Transverse colon (tissue), 4 donors: ENCODE measurements around the gene MCL1. TPM values are rescaled to one million over a fixed set of nuclear protein-coding genes. Genes with fewer than 3 reads are reported as not detected.

ENCODE experiments used
- DNase-seq: peaks from one replicate; pipeline ENCODE4 v3.0.0-alpha.2; 2019
- H3K27ac ChIP-seq, 4 donors: fragments of 200-600 bp; sonication (generic); 2 replicates each; pipeline ENCODE4 v1.5.1; 2016 to 2018; ENCODE audit warnings: inconsistent platforms in 4 of 4
- H3K27me3 ChIP-seq: fragments of 200-600 bp; sonication (generic); 2 replicates; pipeline ENCODE4 v1.5.1; 2017; ENCODE audit warnings: inconsistent platforms
- H3K36me3 ChIP-seq, 4 donors: fragments of 200-600 bp; sonication (generic); 2 replicates each; pipeline ENCODE4 v1.5.1; 2017 to 2019; ENCODE audit warnings: inconsistent platforms in 4 of 4
- H3K4me1 ChIP-seq, 4 donors: fragments of 200-600 bp; sonication (generic); 2 replicates each; pipeline ENCODE4 v1.5.1; 2017 to 2020; ENCODE audit warnings: inconsistent platforms in 4 of 4
- H3K4me3 ChIP-seq, 4 donors: fragments of 200-600 bp; sonication (generic); 1 replicate in 1 of 4; 2 replicates in 3 of 4; pipeline versions ENCODE4 v1.5.1 to v1.6.1; 2017 to 2019; ENCODE audit warnings: inconsistent platforms in 4 of 4
- H3K9me3 ChIP-seq, 2 donors: fragments of 200-600 bp; sonication (generic); 2 replicates each; pipeline ENCODE4 v1.5.1; 2017 to 2019; ENCODE audit warnings: inconsistent platforms in 2 of 2
- CTCF ChIP-seq, 5 experiments: fragments of 200-600 bp in 3 of 5; fragments of 450-650 bp in 2 of 5; sonication (generic) in 3 of 5; IDR thresholded peaks; 1 replicate in 2 of 5; 2 replicates in 3 of 5; pipeline ENCODE4 v1.5.1; 2016 to 2017; ENCODE audit warnings: antibody characterized with exemption in 5 of 5, inconsistent platforms in 3 of 5, mild to moderate bottlenecking in 2 of 5, moderate library complexity in 1 of 5
- EP300 ChIP-seq: sonication (generic); formaldehyde crosslinking; IDR thresholded peaks from one replicate; pipeline ENCODE4 v1.6.1; 2017; ENCODE audit warnings: antibody characterized with exemption, low read depth
- POLR2A ChIP-seq: fragments of 450-650 bp; IDR thresholded peaks from one replicate; pipeline ENCODE4 v1.6.1; 2016; ENCODE audit warnings: antibody characterized with exemption, mild to moderate bottlenecking, moderate library complexity
- POLR2AphosphoS5 ChIP-seq, 3 donors: sonication (generic); formaldehyde crosslinking; IDR thresholded peaks; one replicate each; pipeline ENCODE4 v1.6.1; 2016; ENCODE audit warnings: antibody characterized with exemption in 3 of 3
- whole genome bisulfite sequencing, 2 donors: methylation state at CpG; one replicate each; pipeline ENCODE4 v1.1.5; 2018; ENCODE audit warnings: low coverage in 1 of 2; 5-methylcytosine and 5-hydroxymethylcytosine counted together
- in situ Hi-C, 4 donors: fragments of 200-750 bp; cut with MboI; loops; one replicate each; pipeline versions ENCODE4 v1.15.0 to v1.15.1; 2017; ENCODE audit warnings: low sequenced_read_pairs in 3 of 4, low pct_ligation_motif_present in 1 of 4, low pct_unique_long_range_greater_than_20kb in 1 of 4
- intact Hi-C: fragments of 100-400 bp; cut with DNase I; formaldehyde crosslinking; loops from one replicate; pipeline ENCODE4 v1.15.1; 2023; ENCODE audit warnings: low total_unique reads
- total RNA-seq, 4 donors: library from RNA; depleted of rRNA; stranded (reverse); fragments of >200 nt; gene quantifications; one replicate each; pipeline ENCODE4 v1.1.0, GENCODE V29; 2016

Gene MCL1
- total RNA-seq, 4 donors from 2014 or later = 176 to 395 (median 269) TPM

GRCh38 chr1:150557813-150558212, 21.6 kb downstream of the MCL1 start:
- Histone ChIP-seq H3K36me3 (no peaks in the 10 kb centered on the region), H3K4me1 (peaks cover 15 to 46% (median 37%) of the 10 kb centered on the region in 4 donors), H3K27me3 (no peaks in the 10 kb centered on the region), H3K27ac (peak overlapping the region in 2 of 4 donors; percentile 98), H3K9me3 (no peaks in the 10 kb centered on the region), H3K4me3 (no peak overlapping the region)
- intact Hi-C loops = no loop called here
- in situ Hi-C loops = no loop called here
- no peak for TF ChIP-seq CTCF (IDR thresholded peaks at IDR 0.05)
- no peak for TF ChIP-seq EP300
- peak in 1 of 3 donors; percentile 16 for TF ChIP-seq POLR2AphosphoS5 (IDR thresholded peaks at IDR 0.05)
- no peak for TF ChIP-seq POLR2A
- no peak for DNase-seq
- 83% methylated on average over 15 of the region's 15 CpGs; no CpG with 5 or more reads in 1 of the 2 donors for WGBS, 2 donors

GRCh38 chr1:150557065-150557600, 22.3 kb downstream of the MCL1 start:
- no peaks in the 10 kb centered on the region for H3K36me3 ChIP-seq
- peak; percentile 13 for DNase-seq
- in situ Hi-C loops = no loop called here
- intact Hi-C loops = no loop called here
- 94% methylated on average over 20 of the region's 26 CpGs; no CpG with 5 or more reads in 1 of the 2 donors for WGBS, 2 donors
- no peak overlapping the region for H3K27ac ChIP-seq
- H3K4me1 ChIP-seq = peaks cover 8 to 46% (median 36%) of the 10 kb centered on the region in 4 donors
- TF ChIP-seq EP300 (no peak), POLR2AphosphoS5 (IDR thresholded peaks at IDR 0.05) (no peak), CTCF (IDR thresholded peaks at IDR 0.05) (no peak), POLR2A (no peak)
- H3K9me3 ChIP-seq = no peaks in the 10 kb centered on the region
- no peak overlapping the region for H3K4me3 ChIP-seq
- H3K27me3 ChIP-seq = no peaks in the 10 kb centered on the region

GRCh38 chr1:150555971-150556865, 23.2 kb downstream of the MCL1 start:
- no peaks in the 10 kb centered on the region for H3K36me3 ChIP-seq
- peaks cover 13 to 49% (median 37%) of the 10 kb centered on the region in 4 donors for H3K4me1 ChIP-seq
- TF ChIP-seq POLR2A (no peak), POLR2AphosphoS5 (IDR thresholded peaks at IDR 0.05) (no peak), CTCF (IDR thresholded peaks at IDR 0.05) (no peak), EP300 (no peak)
- H3K27me3 ChIP-seq = no peaks in the 10 kb centered on the region
- no peak overlapping the region for H3K4me3 ChIP-seq
- intact Hi-C loops = no loop called here
- no peaks in the 10 kb centered on the region for H3K9me3 ChIP-seq
- peak; percentile 9 for DNase-seq
- H3K27ac ChIP-seq = no peak overlapping the region
- WGBS, 2 donors = 84% methylated on average over 26 of the region's 26 CpGs; no CpG with 5 or more reads in 1 of the 2 donors
- in situ Hi-C loops = no loop called here

GRCh38 chr1:150555198-150555970, 24.0 kb downstream of the MCL1 start:
- in situ Hi-C loops (no loop called here), intact Hi-C loops (no loop called here)
- Histone ChIP-seq H3K4me3 (no peak overlapping the region), H3K27me3 (no peaks in the 10 kb centered on the region), H3K9me3 (no peaks in the 10 kb centered on the region), H3K27ac (no peak overlapping the region), H3K36me3 (no peaks in the 10 kb centered on the region), H3K4me1 (peaks cover 10 to 49% (median 36%) of the 10 kb centered on the region in 4 donors)
- 92 to 94% methylated on average over 3 to 19 of the region's 19 CpGs for WGBS, 2 donors
- no peak for DNase-seq
- TF ChIP-seq POLR2A (no peak), POLR2AphosphoS5 (IDR thresholded peaks at IDR 0.05) (peak in 1 of 3 donors; percentile 62)
